GM23248 (cell line): ENCODE data around the gene PRAC1. TPM values are rescaled to one million over a fixed set of nuclear protein-coding genes. Genes with fewer than 3 reads are reported as not detected.

ENCODE experiments used
- DNase-seq: peaks from one replicate; pipeline ENCODE4 v3.0.0-alpha.2; 2015
- H2AFZ ChIP-seq: fragments of 200-600 bp; sonication (generic); 2 replicates; pipeline ENCODE4 v1.6.1; 2016; ENCODE audit warnings: antibody characterized with exemption
- H3F3A ChIP-seq: fragments of 200-600 bp; sonication (generic); 2 replicates; pipeline ENCODE4 v1.6.1; 2016; ENCODE audit warnings: mild to moderate bottlenecking, antibody characterized with exemption, mixed run types; ENCODE audit not compliant: insufficient read depth
- H3K27ac ChIP-seq: fragments of 200-600 bp; sonication (generic); 2 replicates; pipeline ENCODE4 v1.5.1; 2016; ENCODE audit warnings: mild to moderate bottlenecking
- H3K27me3 ChIP-seq: fragments of 200-600 bp; sonication (generic); replicated peaks from 2 replicates; pipeline ENCODE4 v1.6.1; 2016; ENCODE audit warnings: mild to moderate bottlenecking; ENCODE audit not compliant: insufficient read depth
- H3K36me3 ChIP-seq: fragments of 200-600 bp; sonication (generic); 2 replicates; pipeline ENCODE4 v1.6.1; 2016; ENCODE audit warnings: low read depth, mild to moderate bottlenecking
- H3K4me1 ChIP-seq: fragments of 200-600 bp; sonication (generic); 2 replicates; pipeline ENCODE4 v1.6.1; 2016; ENCODE audit warnings: mild to moderate bottlenecking; ENCODE audit not compliant: insufficient read depth
- H3K4me2 ChIP-seq: fragments of 200-600 bp; sonication (generic); one replicate; pipeline ENCODE4 v1.6.1; 2016; ENCODE audit warnings: mild to moderate bottlenecking; ENCODE audit not compliant: unreplicated experiment
- H3K4me3 ChIP-seq: fragments of 200-600 bp; sonication (generic); 2 replicates; pipeline ENCODE4 v1.5.1; 2016; ENCODE audit warnings: mild to moderate bottlenecking
- H3K79me2 ChIP-seq: fragments of 200-600 bp; sonication (generic); 2 replicates; pipeline ENCODE4 v1.6.1; 2016; ENCODE audit warnings: mild to moderate bottlenecking; ENCODE audit not compliant: insufficient read depth
- H3K9ac ChIP-seq: fragments of 200-600 bp; sonication (generic); 2 replicates; pipeline ENCODE4 v1.6.1; 2016; ENCODE audit warnings: mild to moderate bottlenecking
- H3K9me2 ChIP-seq: fragments of 200-600 bp; sonication (generic); 2 replicates; pipeline ENCODE4 v1.6.1; 2016; ENCODE audit warnings: mixed run types, mild to moderate bottlenecking, moderate library complexity; ENCODE audit not compliant: insufficient read depth
- H3K9me3 ChIP-seq: fragments of 200-600 bp; sonication (generic); one replicate; pipeline ENCODE4 v1.6.1; 2017; ENCODE audit warnings: low read depth
- H4K20me1 ChIP-seq: fragments of 200-600 bp; sonication (generic); 2 replicates; pipeline ENCODE4 v1.6.0; 2016; ENCODE audit not compliant: insufficient read depth
- EZH2 ChIP-seq: fragments of 200-600 bp; sonication (generic); IDR thresholded peaks from 2 replicates; pipeline ENCODE4 v1.6.1; 2018; ENCODE audit warnings: antibody characterized with exemption, mild to moderate bottlenecking; ENCODE audit not compliant: insufficient read depth, poor library complexity, severe bottlenecking
- EZH2phosphoT487 ChIP-seq: fragments of 200-600 bp; sonication (generic); IDR thresholded peaks from 2 replicates; pipeline ENCODE4 v1.6.1; 2018; ENCODE audit warnings: antibody characterized with exemption, moderate library complexity, mild to moderate bottlenecking, low read depth; ENCODE audit not compliant: insufficient read depth
- WGBS, 2 experiments: methylation state at CpG; one replicate each; pipeline ENCODE4 v1.1.6; 2015 to 2017; ENCODE audit warnings: low lambda C conversion rate in 2 of 2, low coverage in 1 of 2; ENCODE audit errors: missing lambda C conversion rate in 2 of 2; 5-methylcytosine and 5-hydroxymethylcytosine counted together
- in situ Hi-C: fragments of 300-500 bp; cut with MboI; formaldehyde crosslinking; loops from 2 replicates; pipeline ENCODE4 v1.15.0; 2020
- polyA plus RNA-seq: library from polyadenylated mRNA; unstranded; fragments of >200 nt; fragmentation: Nextera tagmentation; extraction: Ambion mirVana; gene quantifications from 2 replicates; pipeline ENCODE4 v1.2.1, GENCODE V29; 2016
- total RNA-seq: library from RNA; depleted of rRNA; stranded (reverse); fragments of >200 nt; shearing (Covaris generic); gene quantifications from 2 replicates; pipeline ENCODE4 v1.2.3, GENCODE V29; 2014

The PRAC1 gene
- total and polyA plus RNA-seq, 2 experiments from 2014 or later, result not detected

- Histone ChIP-seq H3K4me3 (no peak overlapping the region), H3K9me3 (no peaks in the 10 kb centered on the region), H3K79me2 (no peaks in the 10 kb centered on the region), H4K20me1 (no peaks in the 10 kb centered on the region), H3K27ac (no peak overlapping the region), H3K9me2 (no peaks in the 10 kb centered on the region), H3K36me3 (no peaks in the 10 kb centered on the region), H3K9ac (no peak overlapping the region), H3K4me2 (no peak overlapping the region), H3K27me3 (peaks cover 99% of the 10 kb centered on the region), H3F3A (no peaks in the 10 kb centered on the region), H3K4me1 (no peaks in the 10 kb centered on the region), H2AFZ (no peak overlapping the region)
- peak; percentile 53 for TF ChIP-seq EZH2
- TF ChIP-seq EZH2phosphoT487, result no peak
- WGBS, 2 experiments, result 35 to 36% methylated on average over 3 of the region's 3 CpGs
- in situ Hi-C loops, result no loop called here
- no peak for DNase-seq
These were observed 7.9 kb upstream of the PRAC1 start for GRCh38 chr17:48730240-48730550.

GRCh38 chr17:48729335-48730239 lies 7.3 kb upstream of the PRAC1 start:
- H3F3A ChIP-seq, result no peaks in the 10 kb centered on the region
- H3K9me2 ChIP-seq, result no peaks in the 10 kb centered on the region
- H3K27me3 ChIP-seq, result peaks cover 99% of the 10 kb centered on the region
- no peak for DNase-seq
- H2AFZ ChIP-seq, result no peak overlapping the region
- 14% methylated on average over 19 of the region's 19 CpGs for WGBS, 2 experiments
- TF ChIP-seq EZH2 (no peak), EZH2phosphoT487 (no peak)
- H3K27ac ChIP-seq, result no peak overlapping the region
- no peaks in the 10 kb centered on the region for H3K9me3 ChIP-seq
- H3K79me2 ChIP-seq, result no peaks in the 10 kb centered on the region
- no peaks in the 10 kb centered on the region for H3K4me1 ChIP-seq
- peak overlapping the region; percentile 58 for H3K4me2 ChIP-seq
- H3K9ac ChIP-seq, result no peak overlapping the region
- H4K20me1 ChIP-seq, result no peaks in the 10 kb centered on the region
- H3K4me3 ChIP-seq, result no peak overlapping the region
- in situ Hi-C loops, result no loop called here
- H3K36me3 ChIP-seq, result no peaks in the 10 kb centered on the region

- peak; percentile 70 for DNase-seq
- no peaks in the 10 kb centered on the region for H3K4me1 ChIP-seq
- H4K20me1 ChIP-seq, result no peaks in the 10 kb centered on the region
- 2 to 3% methylated on average over 52 to 53 of the region's 55 CpGs for WGBS, 2 experiments
- no peaks in the 10 kb centered on the region for H3F3A ChIP-seq
- H3K4me3 ChIP-seq, result peak within 1 kb of the TSS; percentile 59
- no peak within 1 kb of the TSS for H3K27ac ChIP-seq
- no peak within 1 kb of the TSS for H3K9ac ChIP-seq
- in situ Hi-C loops, result no loop called here
- no peaks in the 10 kb centered on the region for H3K9me2 ChIP-seq
- no peaks in the 10 kb centered on the region for H3K36me3 ChIP-seq
- no peaks in the 10 kb centered on the region for H3K79me2 ChIP-seq
- TF ChIP-seq EZH2, result peak; percentile 86
- 0 out of 2 replicates have a peak, but pooled peaks have one; percentile 16 for TF ChIP-seq EZH2phosphoT487
- peaks cover 98% of the 10 kb centered on the region for H3K27me3 ChIP-seq
- peak within 1 kb of the TSS; percentile 58 for H3K4me2 ChIP-seq
- H2AFZ ChIP-seq, result peak within 1 kb of the TSS; percentile 57
- no peaks in the 10 kb centered on the region for H3K9me3 ChIP-seq
These were observed 6.2 kb upstream of the PRAC1 start, which contains the start of gene HOXB13 for GRCh38 chr17:48728232-48729231. HOXB13 (minus strand) TSS chr17:48728750; CDS start chr17:48728593, 157 bp downstream.
